A549 treated with dexamethasone at 1 μM for 4 hours (cell line): ENCODE measurements around the gene CCDC169. TPM values are rescaled to one million over a fixed set of nuclear protein-coding genes. Genes with fewer than 3 reads are reported as not detected.

ENCODE experiments used
- total RNA-seq: library from RNA; stranded (reverse); fragments of 200-300 nt; extraction: Qiagen RNA extraction; gene quantifications from 5 replicates; pipeline ENCODE4 v1.2.3, GENCODE V29; 2022

The CCDC169 gene
- total RNA-seq = 0.21 to 0.47 TPM (median 0.33 TPM) in 5 replicates

DNA sequence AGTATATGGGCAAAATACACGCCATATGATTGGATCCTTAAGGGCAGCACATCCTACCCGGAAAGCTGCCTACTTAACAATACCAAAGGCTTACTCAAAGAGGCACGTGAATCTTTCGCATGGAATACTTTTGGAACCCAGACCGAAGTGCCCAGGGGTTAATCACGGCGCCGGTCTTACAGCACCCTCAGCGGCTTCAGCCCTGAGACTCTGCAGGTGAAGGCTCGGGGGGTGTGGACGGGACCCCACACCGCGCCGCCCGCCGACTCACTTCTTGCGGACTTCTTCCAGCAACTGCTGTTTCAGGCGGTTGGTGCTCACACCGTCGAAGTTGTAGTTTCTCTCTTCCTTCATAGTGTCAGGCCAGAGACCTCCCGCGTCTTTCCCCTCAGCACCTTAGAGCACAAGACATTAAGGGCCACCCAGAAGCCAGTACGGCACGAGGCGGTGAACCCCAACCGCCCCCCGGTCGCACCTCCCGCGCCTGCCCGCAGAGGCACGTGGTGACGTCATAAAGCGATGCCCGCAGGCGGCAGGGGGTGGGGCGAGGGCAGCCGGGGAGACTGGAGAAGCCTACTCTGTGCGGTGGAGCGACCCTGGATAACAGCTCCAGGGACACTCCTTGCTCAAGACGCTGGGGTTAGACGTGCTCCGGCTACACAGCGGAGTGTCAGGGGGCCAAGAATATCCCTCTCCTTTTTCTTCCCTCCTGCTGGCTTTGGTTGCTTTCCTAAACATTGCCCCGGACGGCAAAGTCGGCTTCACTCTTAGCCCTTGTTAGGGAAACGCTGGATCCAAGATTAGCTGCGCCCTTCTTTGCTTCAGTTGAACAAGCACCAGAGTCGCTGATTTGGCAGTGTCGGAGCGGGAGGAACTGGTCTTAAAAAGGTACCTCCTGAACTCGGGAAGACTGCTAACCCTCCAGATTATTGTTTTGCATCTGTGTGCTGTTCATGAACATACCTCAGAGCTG, at the start of gene CCDC169:
Gene CCDC169, minus strand, starts transcription at position 449 of the 973 bp plus-strand sequence. Its CDS starts 95 bp downstream, at position 354.

DNA sequence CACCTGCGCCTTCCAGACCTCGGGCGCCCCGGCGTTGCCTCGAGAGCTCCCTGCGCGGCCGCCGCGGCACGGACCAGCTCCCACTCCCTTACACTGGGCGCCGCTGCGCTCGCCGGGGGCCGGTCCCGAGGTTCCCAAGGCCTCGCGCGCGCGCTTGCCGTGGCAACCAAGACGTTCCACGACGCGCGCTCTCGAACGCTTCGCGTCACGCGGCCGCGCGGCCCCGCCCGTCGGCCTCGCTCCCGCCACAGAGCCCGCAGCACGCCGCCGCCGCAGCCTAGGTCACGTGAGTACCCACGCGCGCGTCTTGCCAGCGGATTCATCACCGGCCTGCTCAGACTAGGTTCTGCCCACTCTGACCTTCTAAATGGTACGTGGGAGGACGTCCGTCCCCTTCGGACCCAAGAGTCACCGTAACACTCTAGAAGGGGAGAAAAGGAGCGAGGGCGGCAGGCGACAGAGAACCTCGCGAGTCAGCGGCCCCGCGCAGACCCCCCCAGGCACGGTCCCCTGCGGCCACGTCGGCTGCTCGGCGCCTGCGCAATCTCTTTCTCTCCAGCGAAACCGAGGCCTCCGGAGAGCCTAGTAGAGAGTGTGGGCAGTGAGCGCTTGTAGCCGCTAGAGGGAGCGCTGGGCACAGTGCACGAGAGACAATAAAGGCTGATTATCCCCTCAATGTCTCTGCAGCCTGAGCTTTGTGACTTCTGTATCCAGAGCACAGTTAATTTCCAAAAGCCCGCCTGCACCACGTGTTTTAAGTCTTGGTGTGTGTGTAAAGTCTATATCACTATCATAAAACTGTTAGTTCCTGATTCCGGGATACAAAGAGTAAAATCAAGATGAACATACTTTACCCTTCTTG, 48.8 kb upstream of the CCDC169 start, which contains the start of gene SPART:
Gene SPART, minus strand, starts transcription at position 173 of the 862 bp plus-strand sequence. CDS start 10,564 bp downstream, outside the sequence.

DNA sequence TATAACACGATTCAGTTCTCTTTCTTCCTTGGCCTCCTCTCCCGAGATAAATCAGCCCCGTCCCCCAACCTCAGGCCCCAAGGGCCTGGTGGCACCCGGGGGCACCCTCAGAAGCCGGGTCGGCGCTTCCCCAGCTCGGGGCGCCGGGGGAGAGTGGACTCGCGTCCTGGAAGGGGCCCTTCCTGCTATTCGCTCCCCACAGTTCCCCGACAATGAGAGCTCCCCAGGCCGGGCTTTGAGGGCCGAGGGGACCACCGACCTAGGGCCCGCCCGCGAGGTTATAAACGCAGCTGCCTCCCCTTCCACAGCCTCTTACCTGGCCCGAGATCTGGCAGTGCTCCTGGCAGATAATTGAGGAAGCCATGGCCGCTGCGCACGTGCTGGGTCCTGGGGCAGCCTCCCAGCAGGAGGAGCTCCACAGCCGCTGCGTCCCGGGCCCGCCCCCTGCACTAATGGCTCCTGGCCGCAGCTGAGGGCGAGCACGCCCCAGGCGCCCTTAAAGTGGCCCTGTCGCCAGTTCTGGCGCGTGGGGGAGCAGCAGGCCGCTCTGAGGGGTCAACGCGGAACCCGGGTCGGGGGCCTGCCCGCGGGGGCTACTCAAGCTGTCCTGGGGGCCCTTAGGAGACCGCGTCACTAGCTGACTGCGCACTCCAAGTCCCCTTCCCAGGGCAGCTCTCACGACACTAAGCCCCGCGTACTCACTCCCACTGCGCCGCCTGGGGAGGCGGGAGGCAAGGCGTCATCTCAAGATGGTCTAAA, 83.3 kb downstream of the CCDC169 start, which contains the start of gene SOHLH2:
Gene SOHLH2, minus strand, starts transcription at position 394 of the 759 bp plus-strand sequence. Its CDS starts 30 bp downstream, at position 364.

Other genes starting within 250 kb of the CCDC169 start
- 0.87 to 1.4 TPM (median 1.1 TPM) in 5 replicates for gene DCLK1, start 166.4 kb downstream of the CCDC169 start, total RNA-seq
- 0.04 TPM in 1 of 5 replicates, not detected in the others for gene SOHLH2, start 83.3 kb downstream of the CCDC169 start, total RNA-seq
- gene SPART, start 48.6 kb upstream of the CCDC169 start, total RNA-seq = 22.5 to 25.1 TPM (median 24.2 TPM) in 5 replicates
- gene CCNA1, start 134.7 kb upstream of the CCDC169 start, total RNA-seq = 0.23 to 0.45 TPM (median 0.38 TPM) in 5 replicates